GM23338 (cell line): ENCODE measurements around the gene ELOVL6.

Source experiments
- CTCF ChIP-seq, 2 experiments: fragments of 200-600 bp in 1 of 2; sonication (generic) in 1 of 2; conservative IDR thresholded peaks; 2 replicates each; pipeline versions ENCODE4 v1.5.1 to v1.6.1; 2016 to 2017; ENCODE audit warnings: antibody characterized with exemption in 2 of 2, low read depth in 2 of 2, mild to moderate bottlenecking in 2 of 2, moderate library complexity in 1 of 2
- ZNF331 ChIP-seq: fragments of 250-450 bp; sonication (Bioruptor Pico); IDR thresholded peaks from 2 replicates; pipeline ENCODE4 v1.5.0; 2020; ENCODE audit warnings: low read depth, mild to moderate bottlenecking, moderate library complexity

DNA sequence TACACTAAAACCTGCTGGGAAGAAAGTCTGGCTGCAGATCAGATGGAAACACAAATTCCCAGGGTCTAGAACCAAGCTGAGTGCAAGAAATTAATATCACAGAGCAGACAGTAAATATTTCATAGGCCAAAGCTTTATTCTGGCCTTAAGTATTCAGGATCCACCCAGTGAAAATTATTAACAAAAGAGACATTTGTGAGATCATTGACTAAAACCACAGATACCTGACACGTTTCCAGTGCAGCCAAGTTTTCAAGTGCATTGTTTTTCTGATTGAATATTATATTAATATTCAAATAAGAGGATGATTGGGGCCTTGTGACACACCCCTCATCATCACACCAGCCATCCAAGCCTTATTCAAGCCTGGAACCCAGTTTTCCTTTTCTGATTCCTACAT lies 10.3 kb downstream of the ELOVL6 start:
- no peak for TF ChIP-seq ZNF331
- TF ChIP-seq CTCF (conservative IDR thresholded peaks at IDR 0.05; ENCODE audit: low read depth in 2 of 2) = no peak
